ENCODE data around the gene LCN9.

DNA sequence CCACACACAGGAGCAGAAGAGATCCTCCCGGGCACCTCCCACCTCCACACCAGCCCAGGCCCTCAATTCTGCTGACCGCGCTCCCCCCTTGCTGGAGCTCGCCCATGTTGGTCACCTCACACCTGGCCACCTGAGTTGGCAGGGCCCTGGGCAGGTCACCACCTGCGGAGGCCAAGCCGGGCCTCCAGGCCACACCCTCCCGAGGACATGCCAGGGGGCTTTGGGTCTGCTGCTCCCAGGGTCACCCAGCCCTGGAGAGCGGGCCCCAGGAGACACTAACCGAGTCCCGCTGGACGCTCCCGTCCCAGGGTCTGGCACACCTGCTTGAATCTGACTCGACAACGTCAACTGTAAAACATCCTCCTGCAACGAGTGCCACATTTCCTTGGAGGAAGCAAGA lies 34.1 kb downstream of the LCN9 start:
- TF ChIP-seq, protein P1, sequence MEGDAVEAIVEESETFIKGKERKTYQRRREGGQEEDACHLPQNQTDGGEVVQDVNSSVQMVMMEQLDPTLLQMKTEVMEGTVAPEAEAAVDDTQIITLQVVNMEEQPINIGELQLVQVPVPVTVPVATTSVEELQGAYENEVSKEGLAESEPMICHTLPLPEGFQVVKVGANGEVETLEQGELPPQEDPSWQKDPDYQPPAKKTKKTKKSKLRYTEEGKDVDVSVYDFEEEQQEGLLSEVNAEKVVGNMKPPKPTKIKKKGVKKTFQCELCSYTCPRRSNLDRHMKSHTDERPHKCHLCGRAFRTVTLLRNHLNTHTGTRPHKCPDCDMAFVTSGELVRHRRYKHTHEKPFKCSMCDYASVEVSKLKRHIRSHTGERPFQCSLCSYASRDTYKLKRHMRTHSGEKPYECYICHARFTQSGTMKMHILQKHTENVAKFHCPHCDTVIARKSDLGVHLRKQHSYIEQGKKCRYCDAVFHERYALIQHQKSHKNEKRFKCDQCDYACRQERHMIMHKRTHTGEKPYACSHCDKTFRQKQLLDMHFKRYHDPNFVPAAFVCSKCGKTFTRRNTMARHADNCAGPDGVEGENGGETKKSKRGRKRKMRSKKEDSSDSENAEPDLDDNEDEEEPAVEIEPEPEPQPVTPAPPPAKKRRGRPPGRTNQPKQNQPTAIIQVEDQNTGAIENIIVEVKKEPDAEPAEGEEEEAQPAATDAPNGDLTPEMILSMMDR (IDR thresholded peaks at IDR 0.05; ENCODE audit: low read depth, low read length): no peak
- TF ChIP-seq POLR2A (IDR thresholded peaks at IDR 0.05; ENCODE audit: extremely low read depth, insufficient read length) (no peak), MYC (IDR thresholded peaks at IDR 0.05; ENCODE audit: low read depth, low read length) (no peak)
- TF ChIP-seq, protein P2, sequence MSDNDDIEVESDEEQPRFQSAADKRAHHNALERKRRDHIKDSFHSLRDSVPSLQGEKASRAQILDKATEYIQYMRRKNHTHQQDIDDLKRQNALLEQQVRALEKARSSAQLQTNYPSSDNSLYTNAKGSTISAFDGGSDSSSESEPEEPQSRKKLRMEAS (IDR thresholded peaks at IDR 0.05; ENCODE audit: low read depth, low read length): no peak

Data from NB4 (cell line).